Calu3 (cell line): ENCODE results near the gene ZDHHC12. TPM values are rescaled to one million over a fixed set of nuclear protein-coding genes. Genes with fewer than 3 reads are reported as not detected.

Source experiments
- BruUV-seq: library from RNA; stranded (reverse); fragments of 400-500 nt; replicated peaks from 2 replicates; lab custom pipeline; 2021; lab: Mats Ljungman, UMichigan
- CTCF ChIA-PET: fragments of 300-600 bp; sonication (Branson Sonifier 250); formaldehyde crosslinking; loops from one replicate; lab custom pipeline; 2022; ENCODE audit warnings: antibody characterized with exemption; lab: Charles Lee
- DNase-seq: peaks from one replicate; pipeline ENCODE4 v3.0.0; 2022
- H3K27ac Mint-ChIP-seq: one replicate; pipeline ENCODE4 v1.8.0; 2022; ENCODE audit warnings: mixed read lengths; ENCODE audit not compliant: unreplicated experiment
- H3K27me3 Mint-ChIP-seq: one replicate; pipeline ENCODE4 v1.8.0; 2022; ENCODE audit warnings: mixed read lengths; ENCODE audit not compliant: unreplicated experiment
- H3K36me3 Mint-ChIP-seq: one replicate; pipeline ENCODE4 v1.8.0; 2022; ENCODE audit warnings: mild to moderate bottlenecking, moderate library complexity, mixed read lengths; ENCODE audit not compliant: insufficient read depth, unreplicated experiment
- H3K4me1 Mint-ChIP-seq: one replicate; pipeline ENCODE4 v1.8.0; 2022; ENCODE audit warnings: mild to moderate bottlenecking, low read depth, mixed read lengths; ENCODE audit not compliant: unreplicated experiment
- H3K4me3 Mint-ChIP-seq: one replicate; pipeline ENCODE4 v1.8.0; 2022; ENCODE audit warnings: mild to moderate bottlenecking, low read depth, moderate library complexity, mixed read lengths; ENCODE audit not compliant: unreplicated experiment
- H3K9me3 Mint-ChIP-seq: one replicate; pipeline ENCODE4 v1.8.0; 2022; ENCODE audit warnings: low read depth, mixed read lengths; ENCODE audit not compliant: unreplicated experiment
- CTCF ChIP-seq: fragments of 200-600 bp; IDR thresholded peaks from one replicate; pipeline ENCODE4 v1.8.0; 2022; ENCODE audit warnings: antibody characterized with exemption; ENCODE audit not compliant: unreplicated experiment
- intact Hi-C: fragments of 100-400 bp; cut with micrococcal nuclease; formaldehyde crosslinking; loops from one replicate; pipeline ENCODE4 v1.10.0; 2022; ENCODE audit not compliant: unreplicated experiment
- total RNA-seq: library from RNA; stranded (reverse); gene quantifications from 2 replicates; pipeline ENCODE4 v1.2.3, GENCODE V29; 2022

ZDHHC12 gene
- total RNA-seq, 1 experiment from 2014 or later = 35.4 TPM

DNA sequence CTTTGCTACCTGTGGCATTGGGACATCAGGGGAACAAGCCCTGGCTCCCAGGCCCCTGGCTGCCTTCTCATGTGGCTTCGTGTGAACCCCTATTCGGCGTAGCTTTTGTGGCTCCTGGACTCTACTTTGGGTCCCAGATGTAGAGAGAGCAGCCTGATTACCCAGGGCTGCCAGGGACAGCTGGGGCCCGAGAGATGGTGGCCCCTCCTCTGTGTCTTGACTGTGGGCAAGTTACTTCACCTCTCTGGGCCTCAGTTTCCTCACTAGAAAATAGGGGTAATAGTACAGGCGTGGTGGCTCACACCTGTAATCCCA is 19.6 kb downstream of the ZDHHC12 start:
- Mint-ChIP-seq H3K4me3 (no peak overlapping the region), H3K9me3 (no peaks in the 10 kb centered on the region), H3K27me3 (no peaks in the 10 kb centered on the region), H3K36me3 (peaks cover 16% of the 10 kb centered on the region), H3K27ac (no peak overlapping the region), H3K4me1 (no peaks in the 10 kb centered on the region)
- no TSS peak for BruUV-seq
- CTCF ChIA-PET = no interaction called here
- intact Hi-C loops = no loop called here
- TF ChIP-seq CTCF = no peak
- no peak for DNase-seq

DNA sequence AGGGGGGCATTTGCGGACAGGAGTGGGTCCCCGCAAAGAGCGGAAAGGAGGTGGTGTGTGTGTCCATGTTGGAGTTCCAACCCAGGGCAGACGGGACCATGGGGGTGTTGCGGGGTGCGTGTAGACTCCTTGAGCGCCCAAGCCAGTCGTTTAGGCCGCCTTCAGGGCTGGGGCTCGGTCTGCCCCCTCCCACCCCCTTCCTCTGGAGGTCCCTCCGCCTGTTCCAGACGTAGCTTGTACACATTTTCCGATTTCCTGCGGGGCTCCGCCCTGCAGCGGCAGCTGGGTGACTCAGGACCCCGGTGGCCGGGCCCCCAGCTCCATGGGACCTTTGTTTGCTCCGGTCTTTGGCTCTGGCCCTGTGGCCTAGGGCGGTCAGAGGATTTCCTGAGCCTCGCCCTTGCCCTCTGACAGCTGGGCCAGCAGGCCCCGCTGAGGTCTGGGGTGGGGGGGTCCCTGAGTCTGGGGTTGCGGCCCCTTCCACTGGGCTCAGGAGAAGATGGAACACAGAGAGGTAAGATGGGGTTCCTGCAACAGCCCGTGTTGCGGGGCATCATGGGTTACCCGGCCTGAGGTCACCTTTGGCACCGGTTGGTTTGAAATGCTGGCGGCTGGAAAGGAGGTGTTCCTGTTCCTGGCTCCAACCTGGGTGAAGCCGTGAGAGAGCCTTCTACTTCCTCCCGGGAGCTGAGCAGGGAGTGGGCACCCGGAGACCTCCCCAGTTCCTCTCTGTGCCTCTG is 20.1 kb downstream of the ZDHHC12 start:
- intact Hi-C loops = no loop called here
- no peak for TF ChIP-seq CTCF
- H3K4me3 Mint-ChIP-seq = peak overlapping the region; percentile 75
- no peaks in the 10 kb centered on the region for H3K4me1 Mint-ChIP-seq
- CTCF ChIA-PET = no interaction called here
- H3K27me3 Mint-ChIP-seq = no peaks in the 10 kb centered on the region
- H3K36me3 Mint-ChIP-seq = peaks cover 16% of the 10 kb centered on the region
- DNase-seq = no peak
- no peak overlapping the region for H3K27ac Mint-ChIP-seq
- H3K9me3 Mint-ChIP-seq = no peaks in the 10 kb centered on the region
- no TSS peak for BruUV-seq

DNA sequence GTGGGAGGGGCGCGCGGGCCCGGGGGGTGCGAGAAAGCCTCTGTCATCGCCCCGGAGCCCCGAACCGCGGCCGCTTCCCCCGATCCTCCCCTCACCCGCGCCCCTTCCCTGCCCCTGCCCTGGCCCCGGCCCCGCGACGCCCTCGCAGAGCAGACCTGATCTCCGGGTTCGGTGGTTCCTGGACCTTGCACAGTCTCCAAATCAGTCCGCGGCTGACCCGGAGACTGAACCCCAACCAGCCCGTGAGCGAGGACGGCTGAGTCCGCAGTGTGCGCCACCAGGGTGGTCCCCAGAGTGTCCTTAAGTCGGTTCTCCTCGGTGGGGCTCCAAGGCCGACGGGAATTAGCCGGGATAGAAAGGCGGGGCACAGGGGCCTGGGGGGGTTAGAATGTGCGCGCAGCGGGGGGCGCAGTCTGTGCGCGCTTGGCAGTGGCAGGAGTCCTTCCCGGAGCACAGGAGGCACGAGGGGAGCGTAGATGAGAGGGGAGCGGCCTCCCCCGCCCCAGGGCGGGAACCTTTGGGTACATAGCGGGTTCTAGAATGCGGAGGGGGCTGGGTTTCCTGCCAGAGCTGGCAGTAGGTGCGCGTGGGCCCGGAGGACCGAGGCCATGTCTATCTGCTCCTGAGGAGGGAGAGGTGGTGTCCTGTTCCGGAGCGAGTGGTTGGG is 20.8 kb downstream of the ZDHHC12 start:
- intact Hi-C loops = no loop called here
- no peak for TF ChIP-seq CTCF
- H3K4me3 Mint-ChIP-seq = peak overlapping the region; percentile 75
- H3K4me1 Mint-ChIP-seq = no peaks in the 10 kb centered on the region
- BruUV-seq = no TSS peak
- H3K36me3 Mint-ChIP-seq = peaks cover 16% of the 10 kb centered on the region
- no peak for DNase-seq
- no peaks in the 10 kb centered on the region for H3K27me3 Mint-ChIP-seq
- CTCF ChIA-PET = no interaction called here
- no peak overlapping the region for H3K27ac Mint-ChIP-seq
- H3K9me3 Mint-ChIP-seq = no peaks in the 10 kb centered on the region

GRCh38 chr9:128702445-128702948 is 21.4 kb downstream of the ZDHHC12 start, which contains the start of gene PKN3:
TSS of gene PKN3 (plus strand) at chr9:128702503. CDS start at chr9:128702916, 413 bp downstream.
- peak; percentile 75 for TF ChIP-seq CTCF

More at GRCh38 chr9:128702445-128702948, 21.4 kb downstream of the ZDHHC12 start, which contains the start of gene PKN3:
- Mint-ChIP-seq H3K27me3 (no peaks in the 10 kb centered on the region), H3K36me3 (peaks cover 21% of the 10 kb centered on the region), H3K4me3 (peak within 1 kb of the TSS; percentile 75), H3K4me1 (no peaks in the 10 kb centered on the region), H3K9me3 (no peaks in the 10 kb centered on the region), H3K27ac (no peak within 1 kb of the TSS)
- BruUV-seq = no TSS peak
- CTCF ChIA-PET = interaction anchor here (0.6 to 1.0 kb wide), 6 partner anchors 9 to 1481 kb away, joined by 3 to 9 read pairs (median 4); partner anchors contain the start of gene ENDOG
- DNase-seq = peak; percentile 91
- intact Hi-C loops = no loop called here
